H54 (cell line): ENCODE results near the gene OR51L1.
A peak's percentile ranks its signal among the peaks of the same experiment; 100 is the strongest.

Experiments used
- DNase-seq: peaks from one replicate; pipeline ENCODE4 v3.0.0; 2011; ENCODE audit warnings: low spot score, mixed read lengths; ENCODE audit not compliant: insufficient read length
- FAIRE-seq: peaks from 3 replicates; lab custom pipeline; 2011; peaks lifted over from hg19 to GRCh38; lab: Jason Lieb, UNC
- POLR2A ChIP-seq: IDR thresholded peaks from 2 replicates; pipeline ENCODE4 v1.6.1; 2011; ENCODE audit warnings: low read depth, mild to moderate bottlenecking, low read length

Gene OR51L1

DNA sequence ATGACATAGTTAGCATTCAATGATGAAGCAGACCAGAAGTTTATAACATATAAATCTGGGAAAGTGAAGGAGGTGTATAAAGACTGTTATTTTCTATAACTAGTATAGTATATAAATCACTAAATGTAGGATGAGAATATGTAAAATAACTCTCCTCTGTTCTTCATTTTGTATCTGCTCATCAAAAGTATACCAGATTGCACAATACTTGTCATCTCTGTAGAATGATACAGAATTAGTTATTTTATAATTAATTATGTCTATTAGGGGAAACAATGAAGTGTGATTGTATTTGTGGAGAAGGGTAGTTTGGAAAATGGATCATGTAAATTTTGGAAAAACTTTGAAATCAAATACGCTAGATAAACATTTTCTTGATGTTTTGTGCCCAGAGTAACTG, 18.4 kb downstream of the OR51L1 start:
- no peak for DNase-seq
- no peak for FAIRE-seq
- no peak for TF ChIP-seq POLR2A

- FAIRE-seq, result no peak
- no peak for TF ChIP-seq POLR2A
- DNase-seq, result no peak
Observed at GRCh38 chr11:5021996-5022395, 27.3 kb downstream of the OR51L1 start.

DNA sequence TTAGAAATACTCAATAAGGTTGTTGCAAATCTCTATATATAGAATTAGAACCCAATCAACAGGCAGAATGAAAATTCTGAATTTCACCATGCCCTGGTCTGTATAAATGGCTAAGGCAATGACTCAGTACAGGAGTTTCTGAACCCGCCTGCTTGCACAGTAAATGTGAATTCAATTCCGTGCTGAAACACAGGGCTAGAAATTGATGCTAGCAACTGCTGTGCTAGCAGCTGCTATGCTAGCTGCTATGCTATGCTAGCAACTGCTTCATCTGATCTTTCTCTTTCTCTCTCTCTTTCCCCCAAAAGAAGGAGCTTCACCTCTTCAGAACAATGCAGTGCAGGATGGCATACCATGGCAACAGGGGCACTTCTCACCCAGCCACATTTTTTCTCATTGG, 42.0 kb downstream of the OR51L1 start:
- FAIRE-seq (no peak), DNase-seq (no peak)
- no peak for TF ChIP-seq POLR2A

- no peak for DNase-seq
- no peak for FAIRE-seq
- TF ChIP-seq POLR2A, result no peak
Observed at GRCh38 chr11:5037926-5038325, 43.3 kb downstream of the OR51L1 start.

- TF ChIP-seq POLR2A, result no peak
- FAIRE-seq, result no peak
- no peak for DNase-seq
Observed at GRCh38 chr11:5038341-5038740, 43.7 kb downstream of the OR51L1 start.

GRCh38 chr11:5040876-5041275, 46.2 kb downstream of the OR51L1 start:
- FAIRE-seq (no peak), DNase-seq (no peak)
- TF ChIP-seq POLR2A, result no peak

DNA sequence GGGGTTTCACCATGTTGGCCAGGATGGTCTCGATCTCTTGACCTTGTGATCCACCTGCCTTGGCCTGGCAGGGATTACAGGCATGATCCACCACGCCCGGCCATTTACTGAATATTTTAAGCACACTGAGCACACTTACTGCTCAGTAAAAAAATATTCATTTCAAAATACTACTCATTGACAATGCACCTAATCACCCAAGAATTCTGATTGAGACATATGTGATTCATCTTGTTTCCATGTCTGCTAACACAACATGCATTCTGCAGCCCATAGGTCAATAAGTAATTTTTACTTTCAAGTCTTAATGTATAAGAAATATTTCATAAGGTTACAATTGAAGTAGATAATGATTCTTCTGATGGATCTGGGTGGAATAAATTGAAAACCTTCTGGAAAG, 47.4 kb downstream of the OR51L1 start:
- no peak for TF ChIP-seq POLR2A
- FAIRE-seq (no peak), DNase-seq (no peak)

GRCh38 chr11:5043380-5043779, 48.7 kb downstream of the OR51L1 start:
- no peak for TF ChIP-seq POLR2A
- DNase-seq (no peak), FAIRE-seq (peak; percentile 20)

DNA sequence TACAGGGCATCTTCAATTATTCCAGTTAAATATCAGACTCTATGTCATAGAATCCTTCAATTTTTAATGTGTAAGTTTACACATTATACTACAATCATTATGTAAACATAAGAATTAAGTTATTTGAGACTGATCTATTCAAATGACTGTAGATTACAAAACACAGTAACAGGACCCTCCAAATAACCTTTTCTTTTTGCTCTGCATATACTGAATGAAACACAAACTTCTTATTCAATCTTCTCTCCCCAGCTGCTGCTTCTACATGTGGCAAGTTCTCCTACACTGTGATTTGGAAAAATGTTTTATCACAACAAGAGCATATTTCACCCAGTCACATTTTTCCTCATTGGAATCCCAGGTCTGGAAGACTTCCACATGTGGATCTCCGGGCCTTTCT, 51.6 kb downstream of the OR51L1 start, which contains the start of gene OR52J3:
TSS of gene OR52J3 (plus strand) at position 301 of the 400 bp plus-strand sequence. CDS start at position 301, 0 bp downstream.
- FAIRE-seq (no peak), DNase-seq (no peak)
- TF ChIP-seq POLR2A, result no peak

DNA sequence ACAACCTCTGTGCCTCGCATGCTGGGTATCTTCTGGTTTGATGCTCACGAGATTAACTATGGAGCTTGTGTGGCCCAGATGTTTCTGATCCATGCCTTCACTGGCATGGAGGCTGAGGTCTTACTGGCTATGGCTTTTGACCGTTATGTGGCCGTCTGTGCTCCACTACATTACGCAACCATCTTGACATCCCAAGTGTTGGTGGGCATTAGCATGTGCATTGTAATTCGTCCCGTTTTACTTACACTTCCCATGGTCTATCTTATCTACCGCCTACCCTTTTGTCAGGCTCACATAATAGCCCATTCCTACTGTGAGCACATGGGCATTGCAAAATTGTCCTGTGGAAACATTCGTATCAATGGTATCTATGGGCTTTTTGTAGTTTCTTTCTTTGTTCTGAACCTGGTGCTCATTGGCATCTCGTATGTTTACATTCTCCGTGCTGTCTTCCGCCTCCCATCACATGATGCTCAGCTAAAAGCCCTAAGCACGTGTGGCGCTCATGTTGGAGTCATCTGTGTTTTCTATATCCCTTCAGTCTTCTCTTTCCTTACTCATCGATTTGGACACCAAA, 52.2 kb downstream of the OR51L1 start:
- TF ChIP-seq POLR2A, result no peak
- DNase-seq, result no peak
- FAIRE-seq, result no peak
